GM10266 (cell line): ENCODE data around the gene TAOK2.
A peak's percentile ranks its signal among the peaks of the same experiment; 100 is the strongest.
"Not testable (repeated sequence)": the region's sequence is repeated elsewhere in the genome, so short reads cannot be mapped to it uniquely, and the experiment has no call there.

Source experiments
- DNase-seq: peaks from one replicate; pipeline ENCODE4 v3.0.0; 2012; ENCODE audit errors: extremely low spot score
- CTCF ChIP-seq: IDR thresholded peaks from 2 replicates; pipeline ENCODE4 v1.5.1; 2012; ENCODE audit warnings: mild to moderate bottlenecking, low read depth; ENCODE audit not compliant: control insufficient read depth, insufficient read depth; ENCODE audit errors: missing control alignments

The TAOK2 gene

GRCh38 chr16:30031477-30031918, 57.8 kb downstream of the TAOK2 start:
- DNase-seq: no peak
- TF ChIP-seq CTCF: no peak

GRCh38 chr16:30032083-30032819, 58.6 kb downstream of the TAOK2 start:
- TF ChIP-seq CTCF: peak; percentile 92
- peak; percentile 84 for DNase-seq

GRCh38 chr16:30033270-30033669, 59.6 kb downstream of the TAOK2 start:
- DNase-seq: no peak
- TF ChIP-seq CTCF: no peak

- DNase-seq: no peak
- no peak for TF ChIP-seq CTCF
These were observed 66.6 kb downstream of the TAOK2 start for GRCh38 chr16:30040221-30040620.

- not testable (repeated sequence) for DNase-seq
These were observed 67.0 kb downstream of the TAOK2 start for GRCh38 chr16:30040690-30041089.

GRCh38 chr16:30041841-30042240, 68.2 kb downstream of the TAOK2 start:
- DNase-seq: no peak
- TF ChIP-seq CTCF: no peak
